ENCODE data around the gene SPN.
"Not testable (repeated sequence)": the region's sequence is repeated elsewhere in the genome, so short reads cannot be mapped to it uniquely, and the experiment has no call there.

Gene SPN

GRCh38 chr16:29708917-29709600 lies 46.0 kb downstream of the SPN start:
- H3K27me3 ChIP-seq (ENCODE audit: control insufficient read depth, insufficient read depth, low read length): no peaks in the 10 kb centered on the region
- H3K9ac ChIP-seq (ENCODE audit: low read depth, low read length): peak overlapping the region; percentile 94
- H3K4me3 ChIP-seq (ENCODE audit: low read depth, low read length): peak overlapping the region; percentile 79
- no peaks in the 10 kb centered on the region for H3K9me3 ChIP-seq (ENCODE audit: control insufficient read depth, insufficient read depth, low read length)
- H3K4me1 ChIP-seq (ENCODE audit: control insufficient read depth, insufficient read depth, low read length): peaks cover 10% of the 10 kb centered on the region
- H3K36me3 ChIP-seq (ENCODE audit: control insufficient read depth, insufficient read depth, low read length): peaks cover 27% of the 10 kb centered on the region
- H3K27ac ChIP-seq (ENCODE audit: low read depth, low read length): peak overlapping the region; percentile 97

- H3K27ac ChIP-seq (ENCODE audit: low read depth, low read length): peak overlapping the region; percentile 97
- peaks cover 10% of the 10 kb centered on the region for H3K4me1 ChIP-seq (ENCODE audit: control insufficient read depth, insufficient read depth, low read length)
- peak overlapping the region; percentile 94 for H3K9ac ChIP-seq (ENCODE audit: low read depth, low read length)
These were observed 46.6 kb downstream of the SPN start for GRCh38 chr16:29709657-29710056.

GRCh38 chr16:29710227-29711219 lies 47.5 kb downstream of the SPN start:
- Histone ChIP-seq H3K4me3 (ENCODE audit: low read depth, low read length) (peak overlapping the region; percentile 79), H3K4me1 (ENCODE audit: control insufficient read depth, insufficient read depth, low read length) (peaks cover 10% of the 10 kb centered on the region), H3K9me3 (ENCODE audit: control insufficient read depth, insufficient read depth, low read length) (no peaks in the 10 kb centered on the region), H3K27ac (ENCODE audit: low read depth, low read length) (peak overlapping the region; percentile 97), H3K9ac (ENCODE audit: low read depth, low read length) (peak overlapping the region; percentile 94), H3K36me3 (ENCODE audit: control insufficient read depth, insufficient read depth, low read length) (peaks cover 41% of the 10 kb centered on the region), H3K27me3 (ENCODE audit: control insufficient read depth, insufficient read depth, low read length) (no peaks in the 10 kb centered on the region)

More at GRCh38 chr16:29709657-29710056, 46.6 kb downstream of the SPN start:
- H3K9me3 ChIP-seq (ENCODE audit: control insufficient read depth, insufficient read depth, low read length); H3K27me3 ChIP-seq (ENCODE audit: control insufficient read depth, insufficient read depth, low read length): not testable (repeated sequence)
- peaks cover 32% of the 10 kb centered on the region for H3K36me3 ChIP-seq (ENCODE audit: control insufficient read depth, insufficient read depth, low read length)
- H3K4me3 ChIP-seq (ENCODE audit: low read depth, low read length): peak overlapping the region; percentile 79

GRCh38 chr16:29712809-29713208 lies 49.8 kb downstream of the SPN start:
- H3K9me3 ChIP-seq (ENCODE audit: control insufficient read depth, insufficient read depth, low read length): no peaks in the 10 kb centered on the region
- H3K9ac ChIP-seq (ENCODE audit: low read depth, low read length): no peak overlapping the region
- no peaks in the 10 kb centered on the region for H3K27me3 ChIP-seq (ENCODE audit: control insufficient read depth, insufficient read depth, low read length)
- H3K4me3 ChIP-seq (ENCODE audit: low read depth, low read length): peak overlapping the region; percentile 3; the same call in 1 of the 2 replicates
- peaks cover 62% of the 10 kb centered on the region for H3K36me3 ChIP-seq (ENCODE audit: control insufficient read depth, insufficient read depth, low read length)
- H3K4me1 ChIP-seq (ENCODE audit: control insufficient read depth, insufficient read depth, low read length): peaks cover 10% of the 10 kb centered on the region
- H3K27ac ChIP-seq (ENCODE audit: low read depth, low read length): peak overlapping the region; percentile 61

GRCh38 chr16:29714396-29714795 lies 51.3 kb downstream of the SPN start:
- Histone ChIP-seq H3K27me3 (ENCODE audit: control insufficient read depth, insufficient read depth, low read length) (no peaks in the 10 kb centered on the region), H3K36me3 (ENCODE audit: control insufficient read depth, insufficient read depth, low read length) (peaks cover 68% of the 10 kb centered on the region)

GRCh38 chr16:29714972-29715371 lies 51.9 kb downstream of the SPN start:
- Histone ChIP-seq H3K9ac (ENCODE audit: low read depth, low read length) (no peak overlapping the region), H3K4me3 (ENCODE audit: low read depth, low read length) (no peak overlapping the region), H3K9me3 (ENCODE audit: control insufficient read depth, insufficient read depth, low read length) (no peaks in the 10 kb centered on the region), H3K27ac (ENCODE audit: low read depth, low read length) (no peak overlapping the region), H3K27me3 (ENCODE audit: control insufficient read depth, insufficient read depth, low read length) (no peaks in the 10 kb centered on the region), H3K4me1 (ENCODE audit: control insufficient read depth, insufficient read depth, low read length) (peaks cover 17% of the 10 kb centered on the region), H3K36me3 (ENCODE audit: control insufficient read depth, insufficient read depth, low read length) (peaks cover 68% of the 10 kb centered on the region)

More at GRCh38 chr16:29714396-29714795, 51.3 kb downstream of the SPN start:
- H3K27ac ChIP-seq (ENCODE audit: low read depth, low read length): no peak overlapping the region
- no peak overlapping the region for H3K9ac ChIP-seq (ENCODE audit: low read depth, low read length)
- H3K4me1 ChIP-seq (ENCODE audit: control insufficient read depth, insufficient read depth, low read length): peaks cover 17% of the 10 kb centered on the region
- H3K4me3 ChIP-seq (ENCODE audit: low read depth, low read length): no peak overlapping the region
- H3K9me3 ChIP-seq (ENCODE audit: control insufficient read depth, insufficient read depth, low read length): no peaks in the 10 kb centered on the region

- no peaks in the 10 kb centered on the region for H3K9me3 ChIP-seq (ENCODE audit: control insufficient read depth, insufficient read depth, low read length)
- H3K36me3 ChIP-seq (ENCODE audit: control insufficient read depth, insufficient read depth, low read length): peaks cover 54% of the 10 kb centered on the region
These were observed 54.1 kb downstream of the SPN start for GRCh38 chr16:29717113-29717512.

GRCh38 chr16:29719063-29719462 lies 56.0 kb downstream of the SPN start:
- no peaks in the 10 kb centered on the region for H3K27me3 ChIP-seq (ENCODE audit: control insufficient read depth, insufficient read depth, low read length)
- H3K9me3 ChIP-seq (ENCODE audit: control insufficient read depth, insufficient read depth, low read length): no peaks in the 10 kb centered on the region
- peaks cover 9% of the 10 kb centered on the region for H3K4me1 ChIP-seq (ENCODE audit: control insufficient read depth, insufficient read depth, low read length)
- no peak overlapping the region for H3K4me3 ChIP-seq (ENCODE audit: low read depth, low read length)
- H3K27ac ChIP-seq (ENCODE audit: low read depth, low read length): no peak overlapping the region
- H3K9ac ChIP-seq (ENCODE audit: low read depth, low read length): no peak overlapping the region
- H3K36me3 ChIP-seq (ENCODE audit: control insufficient read depth, insufficient read depth, low read length): peaks cover 53% of the 10 kb centered on the region

More at GRCh38 chr16:29717113-29717512, 54.1 kb downstream of the SPN start:
- Histone ChIP-seq H3K27ac (ENCODE audit: low read depth, low read length) (no peak overlapping the region), H3K4me1 (ENCODE audit: control insufficient read depth, insufficient read depth, low read length) (peaks cover 17% of the 10 kb centered on the region), H3K4me3 (ENCODE audit: low read depth, low read length) (no peak overlapping the region), H3K27me3 (ENCODE audit: control insufficient read depth, insufficient read depth, low read length) (no peaks in the 10 kb centered on the region), H3K9ac (ENCODE audit: low read depth, low read length) (no peak overlapping the region)
